Brain microvascular endothelial cell (primary cell): ENCODE measurements around the gene TMEM95.
"Not testable (repeated sequence)": the region's sequence is repeated elsewhere in the genome, so short reads cannot be mapped to it uniquely, and the experiment has no call there.

ENCODE experiments used
- DNase-seq: peaks from one replicate; pipeline ENCODE4 v3.0.0-alpha.2; 2020
- H3K27ac ChIP-seq: fragments of 250-450 bp; sonication (Bioruptor Pico); 2 replicates; pipeline ENCODE4 v1.5.1; 2020; ENCODE audit warnings: mild to moderate bottlenecking, moderate library complexity
- H3K27me3 ChIP-seq: fragments of 250-450 bp; sonication (Bioruptor Pico); replicated peaks from 2 replicates; pipeline ENCODE4 v1.5.1; 2020; ENCODE audit warnings: mild to moderate bottlenecking
- H3K36me3 ChIP-seq: fragments of 250-450 bp; sonication (Bioruptor Pico); replicated peaks from 2 replicates; pipeline ENCODE4 v1.5.1; 2020; ENCODE audit warnings: mild to moderate bottlenecking
- H3K4me3 ChIP-seq: 2 replicates; pipeline ENCODE4 v1.5.1; 2011; ENCODE audit warnings: low read depth, mild to moderate bottlenecking, control low read depth, low read length, moderate library complexity
- in situ Hi-C: cut with HindIII; loops from 2 replicates; pipeline ENCODE4 v1.10.0; 2017; ENCODE audit warnings: low sequenced_read_pairs, low pct_ligation_motif_present
- TF ChIP-seq, protein P1 (sequence below): IDR thresholded peaks from 2 replicates; pipeline ENCODE4 v1.5.1; 2011; ENCODE audit warnings: low read depth, mild to moderate bottlenecking, moderate library complexity, low read length, control low read depth, inconsistent platforms; ENCODE audit errors: missing control alignments

TMEM95 gene

DNA sequence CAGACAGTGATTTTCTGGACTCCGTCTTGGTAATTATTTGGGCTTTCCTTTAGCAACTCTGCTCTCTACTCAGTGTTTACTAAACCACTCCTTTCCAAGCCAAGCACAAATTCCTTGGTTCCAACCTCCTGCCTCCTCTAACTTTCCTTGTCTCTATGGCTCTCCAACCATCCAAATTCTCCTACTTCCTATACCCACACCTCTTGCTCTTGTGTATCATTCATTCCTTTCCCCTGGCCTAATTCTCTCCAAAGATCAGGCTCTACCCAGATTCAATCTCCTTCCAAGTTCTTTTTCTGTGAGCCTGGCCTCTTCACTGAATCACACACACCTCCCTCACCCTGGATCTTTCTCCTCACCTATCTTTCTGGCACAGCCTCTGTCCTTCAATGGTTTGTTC, 26.9 kb upstream of the TMEM95 start:
- no peak overlapping the region for H3K27ac ChIP-seq
- in situ Hi-C loops = no loop called here
- DNase-seq = no peak
- H3K4me3 ChIP-seq = no peak overlapping the region
- TF ChIP-seq, protein P1, sequence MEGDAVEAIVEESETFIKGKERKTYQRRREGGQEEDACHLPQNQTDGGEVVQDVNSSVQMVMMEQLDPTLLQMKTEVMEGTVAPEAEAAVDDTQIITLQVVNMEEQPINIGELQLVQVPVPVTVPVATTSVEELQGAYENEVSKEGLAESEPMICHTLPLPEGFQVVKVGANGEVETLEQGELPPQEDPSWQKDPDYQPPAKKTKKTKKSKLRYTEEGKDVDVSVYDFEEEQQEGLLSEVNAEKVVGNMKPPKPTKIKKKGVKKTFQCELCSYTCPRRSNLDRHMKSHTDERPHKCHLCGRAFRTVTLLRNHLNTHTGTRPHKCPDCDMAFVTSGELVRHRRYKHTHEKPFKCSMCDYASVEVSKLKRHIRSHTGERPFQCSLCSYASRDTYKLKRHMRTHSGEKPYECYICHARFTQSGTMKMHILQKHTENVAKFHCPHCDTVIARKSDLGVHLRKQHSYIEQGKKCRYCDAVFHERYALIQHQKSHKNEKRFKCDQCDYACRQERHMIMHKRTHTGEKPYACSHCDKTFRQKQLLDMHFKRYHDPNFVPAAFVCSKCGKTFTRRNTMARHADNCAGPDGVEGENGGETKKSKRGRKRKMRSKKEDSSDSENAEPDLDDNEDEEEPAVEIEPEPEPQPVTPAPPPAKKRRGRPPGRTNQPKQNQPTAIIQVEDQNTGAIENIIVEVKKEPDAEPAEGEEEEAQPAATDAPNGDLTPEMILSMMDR = no peak
- peaks cover 19% of the 10 kb centered on the region for H3K36me3 ChIP-seq
- no peaks in the 10 kb centered on the region for H3K27me3 ChIP-seq

DNA sequence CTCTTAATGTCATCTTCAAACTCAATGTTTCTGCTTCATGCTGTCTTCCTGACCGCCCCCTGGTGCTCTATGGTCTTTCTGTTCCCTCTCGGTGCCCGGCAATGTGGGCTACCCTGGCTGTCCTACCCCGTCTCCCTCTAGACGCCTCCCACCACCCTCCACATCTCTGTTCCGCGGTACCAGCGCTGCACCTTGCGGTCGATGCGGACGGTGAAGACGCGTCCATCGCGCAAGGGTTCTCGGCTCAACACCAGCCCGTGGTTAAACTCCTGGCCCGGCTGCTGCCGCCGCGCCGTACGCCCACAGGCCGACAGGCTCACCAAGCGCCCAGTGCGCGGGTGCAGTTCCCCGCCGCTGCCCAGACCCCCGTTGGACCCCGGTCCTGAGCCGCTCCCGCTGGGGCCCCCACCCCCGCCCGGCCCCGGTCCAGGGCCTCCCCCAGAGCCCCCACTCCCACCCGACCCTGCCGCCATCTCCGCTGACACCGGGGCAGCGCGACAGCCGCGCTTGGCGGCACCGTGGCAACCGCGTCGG, 26.0 kb upstream of the TMEM95 start, which contains the start of gene NEURL4:
Gene NEURL4, minus strand, starts transcription at position 496 of the 534 bp plus-strand sequence. Its CDS starts 23 bp downstream, at position 473.
- in situ Hi-C loops = no loop called here
- Histone ChIP-seq H3K27me3 (no peaks in the 10 kb centered on the region), H3K4me3 (peak within 1 kb of the TSS; percentile 94), H3K27ac (peak within 1 kb of the TSS; percentile 70), H3K36me3 (peaks cover 10% of the 10 kb centered on the region)
- TF ChIP-seq, protein P1 = peak; percentile 35
- DNase-seq = peak; percentile 20

DNA sequence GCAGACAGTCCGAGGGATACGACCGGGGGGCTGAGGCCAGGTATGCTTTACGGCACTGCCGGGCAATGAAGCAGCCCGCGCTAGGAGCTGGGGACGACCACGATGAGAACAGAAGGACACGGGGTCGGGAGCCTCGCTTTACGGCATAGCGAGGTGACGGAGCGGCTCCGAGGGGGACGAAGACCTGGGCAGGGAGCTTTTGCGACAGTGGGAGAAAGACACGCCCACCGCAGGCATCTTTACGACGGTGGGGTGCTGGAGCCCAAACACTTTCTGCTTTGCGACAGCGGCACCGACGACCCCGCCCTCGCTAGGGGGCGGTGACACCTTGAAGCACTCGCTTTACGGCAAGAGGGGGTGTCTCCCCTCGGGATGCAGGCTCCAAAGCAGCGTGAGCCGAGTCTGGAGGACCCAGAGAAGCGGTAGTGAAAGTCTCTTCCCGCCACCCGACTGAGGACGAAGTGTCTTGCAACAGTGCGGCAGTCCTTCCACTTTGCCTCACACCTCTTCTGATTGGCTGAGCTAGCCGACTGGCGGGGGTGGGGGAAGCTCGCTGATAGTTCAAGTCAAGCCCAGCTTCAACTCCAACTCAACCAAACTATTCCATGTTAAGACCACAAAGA, 25.5 kb upstream of the TMEM95 start:
- Histone ChIP-seq H3K4me3 (peak overlapping the region; percentile 94), H3K36me3 (peaks cover 4% of the 10 kb centered on the region), H3K27ac (peak overlapping the region; percentile 70), H3K27me3 (no peaks in the 10 kb centered on the region)
- DNase-seq = peak; percentile 99
- TF ChIP-seq, protein P1 = no peak
- in situ Hi-C loops = no loop called here

DNA sequence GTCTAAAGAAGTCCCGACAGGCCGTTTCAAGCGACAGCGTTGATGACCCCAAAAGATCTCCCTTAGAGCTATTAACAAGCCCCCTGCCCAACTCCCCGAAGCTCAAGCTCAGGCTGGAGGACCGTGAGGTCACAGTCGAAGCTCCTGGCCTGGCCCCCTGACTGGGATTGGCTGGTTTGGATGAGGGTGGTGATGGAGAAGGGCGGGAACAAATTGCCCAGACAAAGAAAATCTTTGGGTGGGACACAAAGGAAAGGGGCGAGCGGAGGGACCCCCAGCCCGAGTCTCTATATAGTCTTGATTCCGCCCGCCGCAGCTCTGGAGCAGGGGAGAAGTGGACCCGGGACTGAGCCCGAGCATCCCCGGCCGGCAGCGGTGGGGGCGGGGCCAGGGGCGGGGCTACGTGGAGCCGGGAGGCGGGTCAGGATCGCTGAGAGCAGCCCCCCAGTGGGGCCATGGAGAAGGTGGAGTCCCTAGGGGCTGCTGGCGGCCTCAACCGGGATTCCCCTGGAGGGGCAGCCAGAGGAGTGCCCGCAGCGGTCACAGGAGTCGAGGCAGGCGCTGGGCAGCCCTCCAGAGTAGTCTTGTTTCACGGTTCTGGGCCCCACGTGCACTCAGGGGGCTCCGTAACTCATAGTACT, 24.8 kb upstream of the TMEM95 start:
- TF ChIP-seq, protein P1 = no peak
- Histone ChIP-seq H3K27ac (peak overlapping the region; percentile 70), H3K27me3 (no peaks in the 10 kb centered on the region), H3K4me3 (peak overlapping the region; percentile 94), H3K36me3 (no peaks in the 10 kb centered on the region)
- in situ Hi-C loops = no loop called here
- peak; percentile 79 for DNase-seq

DNA sequence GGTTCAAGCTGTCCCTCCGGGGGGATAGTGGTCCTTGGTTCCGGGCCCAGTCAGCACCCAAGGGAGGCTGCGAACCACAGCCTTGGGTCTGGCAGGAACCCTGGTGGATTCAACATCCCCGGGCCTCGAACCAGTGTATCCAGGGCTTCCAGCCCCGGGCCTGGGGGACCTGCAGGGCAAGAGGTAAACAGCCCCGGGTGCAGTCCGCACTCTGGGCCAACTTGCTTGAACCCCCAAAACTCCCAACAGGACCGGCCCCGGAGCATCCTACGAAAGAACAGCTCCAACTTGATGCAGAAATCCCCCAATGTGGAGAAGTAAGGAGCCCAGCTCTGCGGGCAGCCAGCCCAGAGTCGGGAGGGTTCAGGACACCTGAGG, 24.3 kb upstream of the TMEM95 start:
- Histone ChIP-seq H3K4me3 (peak overlapping the region; percentile 94), H3K36me3 (no peaks in the 10 kb centered on the region), H3K27ac (no peak overlapping the region), H3K27me3 (no peaks in the 10 kb centered on the region)
- no peak for DNase-seq
- in situ Hi-C loops = no loop called here
- TF ChIP-seq, protein P1 = no peak

DNA sequence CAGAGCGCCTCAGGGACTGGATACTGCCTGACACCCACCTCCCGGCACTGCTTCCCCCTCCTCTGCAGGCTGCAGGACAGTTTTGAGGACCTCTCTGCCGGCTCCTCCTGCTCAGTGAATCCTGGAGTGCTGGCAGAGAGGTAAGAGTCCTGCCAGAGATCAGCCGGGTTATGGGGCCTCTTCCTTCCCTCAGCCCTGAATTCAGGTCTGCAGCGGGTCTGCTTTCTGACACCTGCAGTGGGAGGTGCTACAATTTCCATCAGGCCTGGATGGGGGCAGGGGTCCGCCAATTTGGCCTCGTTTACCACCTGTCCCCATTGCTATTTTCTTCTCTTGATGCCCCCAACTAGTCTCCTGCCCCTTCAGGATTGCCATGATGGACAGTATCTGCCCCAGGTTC, 22.8 kb upstream of the TMEM95 start:
- in situ Hi-C loops = no loop called here
- no peak overlapping the region for H3K27ac ChIP-seq
- TF ChIP-seq, protein P1 = no peak
- DNase-seq = no peak
- H3K4me3 ChIP-seq = no peak overlapping the region
- H3K27me3 ChIP-seq = no peaks in the 10 kb centered on the region
- H3K36me3 ChIP-seq = no peaks in the 10 kb centered on the region

DNA sequence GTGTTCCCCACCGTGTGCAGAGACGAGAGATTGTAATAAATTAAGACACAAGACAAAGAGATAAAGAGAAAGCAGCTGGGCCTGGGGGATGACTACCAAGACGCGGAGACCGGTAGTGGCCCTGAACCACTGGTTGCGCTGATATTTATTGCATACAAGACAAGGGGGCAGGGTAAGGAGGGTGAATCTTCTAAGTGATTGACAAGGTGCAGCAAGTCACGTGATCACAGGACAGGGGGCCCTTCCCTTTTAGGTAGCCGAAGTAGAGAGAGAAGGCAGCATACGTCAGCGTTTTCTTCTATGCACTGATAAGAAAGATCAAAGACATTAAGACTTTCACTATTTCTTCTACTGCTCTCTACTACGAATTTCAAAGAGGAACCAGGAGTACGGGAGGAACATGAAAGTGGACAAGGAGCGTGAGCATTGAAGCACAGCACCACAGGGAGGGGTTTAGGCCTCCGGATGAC, 22.3 kb upstream of the TMEM95 start:
- H3K4me3 ChIP-seq, in situ Hi-C loops, H3K36me3 ChIP-seq, DNase-seq, H3K27ac ChIP-seq, H3K27me3 ChIP-seq: not testable (repeated sequence)
